ENCODE measurements around the gene SOX13.

SOX13 gene

DNA sequence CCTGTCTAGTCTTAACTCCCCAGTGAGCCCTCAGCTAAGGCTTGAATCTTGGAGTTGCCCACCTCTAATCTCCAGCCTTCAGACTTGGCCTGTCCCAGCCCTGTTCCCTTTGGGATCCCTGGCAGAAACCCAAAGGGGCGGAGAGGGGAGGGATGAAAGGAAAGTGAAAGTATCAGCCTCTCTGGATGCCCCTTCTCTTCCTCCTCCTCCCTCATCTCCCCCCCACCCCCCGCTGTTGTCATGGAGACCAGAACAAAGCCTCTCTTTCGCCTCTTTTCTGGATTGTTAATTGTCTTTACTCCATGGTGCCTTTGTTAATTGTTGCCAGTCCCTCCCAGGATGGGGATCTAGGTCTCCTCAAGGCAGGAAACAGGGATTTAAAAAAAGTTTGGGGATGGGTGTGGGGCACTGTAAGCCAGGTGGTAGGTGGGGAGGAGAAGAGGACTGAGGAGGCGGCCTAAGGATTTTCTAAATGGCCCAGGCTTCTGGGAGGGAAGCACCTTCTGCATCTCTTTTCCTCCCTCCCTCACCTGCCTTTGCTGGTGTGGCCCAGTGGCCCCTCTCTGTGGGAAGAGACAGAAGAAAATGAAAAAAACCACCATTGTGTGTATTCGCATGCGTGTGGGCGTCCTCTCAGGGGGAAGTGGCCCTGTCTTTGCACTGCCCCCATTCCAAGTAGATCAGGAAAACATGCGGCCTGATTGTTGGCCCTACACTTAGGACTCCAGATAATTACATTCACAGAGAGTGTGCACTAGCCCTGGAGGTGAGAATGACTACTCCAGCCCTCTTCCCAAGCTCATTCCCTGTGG is 7.5 kb upstream of the SOX13 start:
- DNase-seq = no peak

DNA sequence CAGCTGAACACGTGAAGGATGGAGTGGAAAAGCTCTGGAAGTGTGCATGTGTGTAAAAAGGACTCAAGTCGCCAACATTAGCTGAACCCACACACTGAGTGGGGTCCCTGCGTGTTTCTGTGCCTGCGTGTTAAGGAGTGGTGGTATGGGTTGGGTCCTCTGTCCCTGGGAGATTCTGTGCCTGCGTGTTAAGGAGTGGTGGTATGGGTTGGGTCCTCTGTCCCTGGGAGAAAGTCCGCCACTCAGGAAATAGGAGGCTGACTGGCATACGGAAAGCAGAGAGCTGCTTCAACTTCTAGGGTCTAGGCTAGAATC is 7.0 kb upstream of the SOX13 start:
- no peak for DNase-seq

GRCh38 chr1:204067935-204068334 is 5.0 kb upstream of the SOX13 start:
- DNase-seq = no peak

DNA sequence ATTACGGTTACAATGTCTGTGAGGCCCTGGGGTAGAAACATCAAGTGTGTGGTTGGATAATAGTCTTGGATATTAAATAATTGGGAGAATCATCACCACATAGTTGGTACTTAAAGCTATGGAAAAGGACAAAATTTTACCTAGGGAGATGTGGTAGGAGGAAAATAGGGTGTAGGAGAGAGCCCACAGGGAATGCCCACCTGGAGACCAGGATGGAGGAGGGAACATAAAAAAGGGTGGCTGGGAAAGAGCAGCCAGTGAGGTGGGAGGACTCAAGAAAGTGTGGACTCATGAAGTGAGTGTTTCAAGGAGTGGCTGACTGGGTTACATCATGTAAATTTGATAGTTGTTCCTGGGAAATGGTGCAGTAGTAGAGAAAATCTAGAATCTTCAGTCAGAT is 3.0 kb upstream of the SOX13 start:
- DNase-seq = no peak

DNA sequence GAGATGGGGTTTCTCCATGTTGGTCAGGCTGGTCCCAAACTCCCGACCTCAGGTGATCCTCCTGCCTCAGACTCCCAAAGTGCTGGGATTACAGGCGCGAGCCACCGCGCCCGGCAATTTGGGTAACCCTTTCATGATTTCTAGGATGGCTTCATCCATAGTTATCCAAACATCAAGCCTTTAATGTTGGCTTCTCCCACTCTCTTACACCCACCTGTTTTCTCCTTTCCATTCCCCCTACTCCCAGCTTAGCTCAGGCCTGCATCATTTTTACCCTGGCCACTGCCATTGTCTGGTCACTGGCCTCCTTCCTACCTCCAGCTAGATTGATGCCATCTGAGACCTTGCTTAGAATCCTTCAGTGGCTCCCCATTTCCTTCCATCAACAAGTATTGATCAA is 2.0 kb upstream of the SOX13 start:
- no peak for DNase-seq

DNA sequence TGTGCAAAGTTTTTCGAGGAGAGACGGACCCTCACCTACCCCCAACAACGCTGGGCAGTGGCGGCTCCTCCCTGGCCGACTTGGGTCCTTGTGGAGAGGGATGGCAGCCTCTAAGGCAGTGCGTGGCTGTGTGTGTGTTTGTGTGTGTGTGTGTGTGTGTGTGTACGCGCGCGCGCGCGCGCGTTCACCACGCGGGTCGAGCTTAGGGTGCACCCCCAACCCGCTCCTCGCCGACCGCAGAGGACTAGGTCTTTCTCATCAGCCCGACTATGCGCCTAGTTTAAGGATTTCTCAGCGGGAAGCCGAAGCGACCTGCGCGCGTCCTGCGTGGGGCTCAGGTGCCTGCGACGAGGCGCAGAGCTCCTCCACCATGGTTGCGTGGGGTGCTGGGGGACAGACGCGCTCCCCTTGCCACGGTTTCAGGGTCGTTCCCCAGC is 940 bp downstream of the SOX13 start:
- DNase-seq = no peak

DNA sequence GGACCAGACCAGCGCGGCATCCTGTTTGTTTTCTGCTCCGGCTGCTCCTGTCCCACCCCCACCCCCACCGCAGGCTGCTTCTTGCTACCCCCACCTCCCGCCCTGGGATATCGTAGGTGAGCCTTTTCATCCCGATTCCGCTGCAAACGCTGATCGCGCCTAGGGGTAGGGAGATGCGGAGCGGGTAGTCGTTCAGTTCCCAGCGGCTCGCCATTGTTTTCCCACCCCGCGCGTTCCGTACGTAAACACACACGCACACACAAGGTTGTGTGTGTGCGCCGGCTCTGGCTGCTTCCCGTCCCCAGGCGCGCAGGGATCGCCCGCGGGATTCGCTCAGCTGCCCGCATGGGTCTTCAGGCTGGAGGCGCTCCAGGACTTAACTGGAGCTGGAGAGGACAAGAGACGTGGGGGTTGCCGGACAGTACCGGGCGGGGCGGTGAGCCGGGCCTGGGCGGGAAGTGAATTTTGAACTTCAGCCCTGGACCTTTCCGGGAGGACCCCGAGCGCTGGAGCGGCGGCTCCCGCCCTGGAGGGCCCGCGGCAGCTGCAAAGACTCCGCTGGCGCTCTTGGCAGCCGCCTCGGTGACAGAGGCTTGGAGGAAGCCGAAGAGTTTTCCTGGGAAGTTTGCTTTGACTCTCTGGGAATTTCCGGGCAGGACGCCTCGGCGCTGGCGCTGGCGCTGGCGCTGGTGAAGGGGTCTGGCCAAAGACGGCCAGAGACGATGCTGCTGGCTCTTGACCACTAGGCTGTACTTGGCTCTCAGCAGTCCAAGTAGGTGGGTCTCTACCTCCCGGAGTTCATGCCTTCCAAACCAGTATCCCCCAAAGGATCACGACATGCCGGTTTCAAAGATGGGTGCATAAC is 1.6 kb downstream of the SOX13 start:
- no peak for DNase-seq

GRCh38 chr1:204075139-204075521 is 2.2 kb downstream of the SOX13 start:
- DNase-seq = no peak

GRCh38 chr1:204075890-204076846 is 3.3 kb downstream of the SOX13 start:
- DNase-seq = no peak

- no peak for DNase-seq
Observed at GRCh38 chr1:204076891-204077290, 4.0 kb downstream of the SOX13 start.

DNA sequence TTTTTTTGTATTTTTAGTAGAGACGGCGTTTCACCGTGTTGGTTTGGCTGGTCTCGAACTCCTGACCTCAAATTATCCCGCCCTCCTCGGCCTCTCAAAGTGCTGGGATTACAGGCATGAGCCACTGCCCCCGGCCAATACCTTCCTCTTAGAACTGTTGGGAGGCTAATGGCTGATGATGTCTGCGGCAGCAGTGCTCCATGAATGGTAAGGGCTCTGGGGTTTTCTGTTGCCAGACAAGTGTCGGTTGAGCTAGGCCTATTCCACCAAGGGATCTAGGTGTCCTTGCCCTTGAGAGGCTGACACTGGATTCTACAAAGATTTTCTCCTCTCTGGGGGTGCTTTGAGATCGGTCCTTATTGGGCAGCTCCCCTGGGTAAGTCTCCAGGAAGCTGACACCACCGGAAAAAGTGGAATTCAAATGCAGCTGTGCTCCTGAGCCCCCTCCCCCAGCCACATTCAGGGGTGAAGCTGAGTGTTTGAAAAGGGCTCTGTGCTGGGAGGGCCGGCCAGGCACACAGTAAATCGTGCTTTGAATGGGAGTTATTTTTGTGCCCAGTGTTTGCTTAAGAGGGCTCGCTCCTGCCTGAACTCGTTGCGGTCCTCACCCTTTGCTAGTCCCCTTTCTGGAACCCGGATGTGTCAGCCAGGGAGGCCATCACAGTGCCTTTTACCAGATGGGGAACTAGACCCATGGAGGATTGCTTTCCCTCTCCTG is 5.2 kb downstream of the SOX13 start:
- DNase-seq = no peak

GRCh38 chr1:204079608-204079999 is 6.7 kb downstream of the SOX13 start:
- no peak for DNase-seq

GRCh38 chr1:204080163-204080903 is 7.4 kb downstream of the SOX13 start:
- no peak for DNase-seq

- DNase-seq = no peak
Observed at GRCh38 chr1:204081164-204081790, 8.4 kb downstream of the SOX13 start.

GRCh38 chr1:204081791-204082513 is 9.0 kb downstream of the SOX13 start:
- DNase-seq = no peak

- DNase-seq = no peak
Observed at GRCh38 chr1:204083491-204083890, 10.6 kb downstream of the SOX13 start.

DNA sequence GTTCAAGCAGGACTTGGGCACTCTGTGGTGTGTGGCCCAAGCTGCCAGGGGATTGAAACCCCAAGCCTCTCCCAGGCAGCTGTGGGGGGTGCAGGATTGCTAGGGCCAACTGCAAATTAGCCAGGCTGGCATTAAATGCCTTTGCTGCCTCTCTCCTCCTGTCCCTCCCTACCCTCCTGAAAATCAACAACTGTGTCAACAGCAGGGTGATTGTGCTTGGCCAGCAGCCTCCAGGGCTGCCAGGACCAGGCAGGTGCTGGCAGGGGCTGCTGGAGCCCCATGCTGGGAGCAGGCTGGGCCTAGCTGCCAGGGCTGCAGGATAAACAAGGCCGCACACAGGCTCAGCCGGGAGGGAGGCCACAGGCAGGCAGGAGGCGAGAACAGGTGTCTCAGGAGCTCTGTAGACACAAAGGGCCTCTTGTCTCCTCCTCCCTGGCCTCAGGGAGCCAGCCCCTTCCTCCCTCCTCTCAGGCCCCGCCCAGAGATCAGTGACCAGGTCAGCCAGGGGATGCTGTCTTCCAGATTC is 11.4 kb downstream of the SOX13 start:
- DNase-seq = no peak

DNA sequence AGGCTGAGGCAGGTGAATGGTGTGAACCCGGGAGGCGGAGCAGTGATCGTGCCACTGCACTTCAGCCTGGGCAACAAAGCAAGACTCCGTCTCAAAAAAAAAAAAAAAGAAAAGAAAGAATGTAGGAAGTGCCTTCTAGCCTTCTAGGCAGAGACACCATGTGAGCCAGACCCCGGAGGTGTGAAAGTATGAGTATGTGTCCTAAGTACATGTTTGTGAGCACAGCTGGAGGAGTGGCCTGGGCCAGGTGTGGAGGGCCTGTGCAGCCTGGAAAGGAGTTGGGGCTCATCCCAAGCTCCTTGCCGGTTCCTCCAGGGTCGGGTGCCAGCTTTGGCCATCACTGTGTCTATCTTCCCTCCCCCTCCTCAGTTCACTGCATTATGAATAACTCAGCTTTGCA is 13.0 kb downstream of the SOX13 start:
- no peak for DNase-seq

DNA sequence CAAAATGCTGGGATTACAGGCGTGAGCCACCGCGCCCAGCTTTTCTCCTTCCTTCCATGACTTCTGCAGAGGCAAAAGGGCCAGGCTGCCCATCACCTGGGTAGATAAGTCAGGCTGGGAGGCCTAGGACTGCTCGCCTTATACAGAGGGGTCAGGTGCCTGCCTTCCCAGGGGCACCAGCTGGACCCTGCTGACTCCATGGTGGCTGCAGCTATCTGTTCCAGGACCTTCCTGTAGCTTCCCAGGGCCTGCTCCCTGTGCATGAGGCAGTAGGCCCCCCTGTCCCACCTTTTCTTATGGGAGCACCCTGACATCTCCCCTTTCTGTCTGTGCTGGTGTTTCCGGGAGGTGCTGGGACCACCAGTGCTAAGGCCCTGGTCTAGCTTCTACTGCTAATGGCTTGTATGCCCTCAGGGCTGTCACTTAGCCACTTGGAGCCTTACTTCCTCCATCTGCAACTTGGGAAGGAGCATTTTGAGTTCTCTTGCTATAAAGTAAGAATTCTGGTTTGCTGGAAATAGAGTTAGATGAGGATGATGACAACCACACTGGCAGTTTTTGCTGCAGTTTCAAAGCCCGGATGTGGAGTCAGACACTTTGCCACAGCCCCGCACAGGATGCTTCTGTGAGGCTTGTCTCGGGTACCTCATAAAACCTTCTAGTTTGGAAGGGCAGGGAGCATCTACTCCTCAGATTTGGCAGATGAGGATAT is 14.4 kb downstream of the SOX13 start:
- no peak for DNase-seq

All from activated T-cell treated with anti-CD3 and anti-CD28 coated beads, Interleukin-2, amount 50 U/mL, for 1 hour (primary cell).